HG03378 (cell line): ENCODE data around the gene UQCC2.

Experiments used
- ATAC-seq: cut with Tn5 transposase; IDR thresholded peaks from one replicate; pipeline ENCODE4 v1.9.1; 2021; ENCODE audit warnings: mild to moderate bottlenecking, moderate library complexity; ENCODE audit not compliant: unreplicated experiment

The UQCC2 gene

GRCh38 chr6:33725891-33726673 is 14.6 kb upstream of the UQCC2 start:
- no peak for ATAC-seq

- no peak for ATAC-seq
Observed at GRCh38 chr6:33725222-33725621, 13.7 kb upstream of the UQCC2 start.

- ATAC-seq, result no peak
Observed at GRCh38 chr6:33724102-33725023, 12.9 kb upstream of the UQCC2 start.

- no peak for ATAC-seq
Observed at GRCh38 chr6:33723371-33724085, 12.0 kb upstream of the UQCC2 start.

GRCh38 chr6:33722103-33722623 is 10.7 kb upstream of the UQCC2 start:
- ATAC-seq, result no peak

- no peak for ATAC-seq
Observed at GRCh38 chr6:33721508-33721907, 10.0 kb upstream of the UQCC2 start.

- ATAC-seq, result no peak
Observed at GRCh38 chr6:33720998-33721397, 9.5 kb upstream of the UQCC2 start.

GRCh38 chr6:33719326-33719987 is 8.0 kb upstream of the UQCC2 start:
- no peak for ATAC-seq

- no peak for ATAC-seq
Observed at GRCh38 chr6:33718713-33719112, 7.2 kb upstream of the UQCC2 start.

GRCh38 chr6:33717934-33718455 is 6.5 kb upstream of the UQCC2 start:
- no peak for ATAC-seq

- no peak for ATAC-seq
Observed at GRCh38 chr6:33716890-33717632, 5.6 kb upstream of the UQCC2 start.

- ATAC-seq, result no peak
Observed at GRCh38 chr6:33716379-33716778, 4.9 kb upstream of the UQCC2 start.

- ATAC-seq, result no peak
Observed at GRCh38 chr6:33714385-33715040, 3.0 kb upstream of the UQCC2 start.

- no peak for ATAC-seq
Observed at GRCh38 chr6:33713786-33714185, 2.3 kb upstream of the UQCC2 start.

GRCh38 chr6:33712914-33713313 is 1.4 kb upstream of the UQCC2 start:
- ATAC-seq, result no peak

GRCh38 chr6:33710296-33711121 is 991 bp downstream of the UQCC2 start:
- no peak for ATAC-seq

GRCh38 chr6:33709605-33710295 is 1.8 kb downstream of the UQCC2 start:
- no peak for ATAC-seq
